ENCODE data around the gene TBC1D19. TPM values are rescaled to one million over a fixed set of nuclear protein-coding genes. Genes with fewer than 3 reads are reported as not detected.

TBC1D19 gene
- total and polyA plus RNA-seq, 9 of the 15 experiments (the other 6 are each of a cell fraction or from before 2014, with no cell fraction given), result 0.73 to 5.6 (median 3.7) TPM

DNA sequence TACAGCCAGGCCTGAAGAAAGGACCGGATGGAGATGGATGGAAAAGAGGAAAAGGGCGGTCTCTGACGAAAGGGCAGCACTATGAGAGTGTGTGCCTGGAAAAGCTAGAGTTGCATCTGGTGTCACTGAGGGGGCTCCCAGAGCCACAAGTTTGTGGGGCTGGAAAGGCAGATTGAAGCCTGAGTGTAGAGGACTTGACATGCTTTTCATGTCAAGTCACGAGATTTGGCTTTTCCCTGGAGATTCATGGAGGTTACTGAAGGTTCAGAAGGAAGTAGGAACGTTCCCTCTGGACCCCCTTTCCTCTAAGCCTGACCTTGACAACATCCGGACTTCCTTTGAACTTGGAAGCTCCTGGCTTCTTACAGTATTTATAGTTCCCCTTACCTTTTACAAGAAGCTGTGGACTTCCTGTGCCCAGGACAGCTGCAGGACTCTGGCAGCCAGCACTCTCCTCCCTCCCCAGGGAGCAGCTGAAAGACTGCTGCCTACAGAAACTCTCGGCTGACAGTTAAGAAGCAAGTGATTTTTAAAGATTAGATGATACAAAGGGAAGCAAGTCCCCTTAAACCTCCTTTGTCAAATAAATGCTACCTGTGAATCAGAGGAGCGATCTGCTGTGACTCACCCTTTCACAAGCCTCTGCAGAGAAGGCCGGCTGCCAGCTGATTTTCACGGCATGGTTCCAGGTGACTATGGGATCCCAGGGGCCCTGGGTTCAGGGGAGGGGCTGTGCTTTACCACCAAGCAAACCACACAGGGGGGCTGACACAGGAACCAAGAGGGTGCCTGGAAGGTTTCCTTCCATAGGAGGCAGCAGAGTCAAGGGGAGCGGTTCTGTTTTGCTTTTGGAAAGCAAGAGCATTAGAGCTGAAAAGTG is 203.8 kb downstream of the TBC1D19 start:
- intact Hi-C loops (cut with micrococcal nuclease), result loop anchor here (2.0 to 5.0 kb wide), 2 partner anchors 73 to 225 kb away; partner anchors contain the start of gene STIM2
- peak; percentile 74 for ATAC-seq
- TF ChIP-seq, protein P1, sequence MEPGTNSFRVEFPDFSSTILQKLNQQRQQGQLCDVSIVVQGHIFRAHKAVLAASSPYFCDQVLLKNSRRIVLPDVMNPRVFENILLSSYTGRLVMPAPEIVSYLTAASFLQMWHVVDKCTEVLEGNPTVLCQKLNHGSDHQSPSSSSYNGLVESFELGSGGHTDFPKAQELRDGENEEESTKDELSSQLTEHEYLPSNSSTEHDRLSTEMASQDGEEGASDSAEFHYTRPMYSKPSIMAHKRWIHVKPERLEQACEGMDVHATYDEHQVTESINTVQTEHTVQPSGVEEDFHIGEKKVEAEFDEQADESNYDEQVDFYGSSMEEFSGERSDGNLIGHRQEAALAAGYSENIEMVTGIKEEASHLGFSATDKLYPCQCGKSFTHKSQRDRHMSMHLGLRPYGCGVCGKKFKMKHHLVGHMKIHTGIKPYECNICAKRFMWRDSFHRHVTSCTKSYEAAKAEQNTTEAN (CRISPR knock-in tag; IDR thresholded peaks at IDR 0.05), result no peak
- TF ChIP-seq CBFA2T3 (IDR thresholded peaks at IDR 0.05) (peak; percentile 55), NFIC (IDR thresholded peaks at IDR 0.05) (peak; percentile 53), MYNN (IDR thresholded peaks at IDR 0.05) (0 out of 2 replicates have a peak, but pooled peaks have one; percentile 16), MYNN (CRISPR knock-in tag; IDR thresholded peaks at IDR 0.05) (no peak), GATA2 (CRISPR knock-in tag; IDR thresholded peaks at IDR 0.05) (peak; percentile 66; the same call in 1 of the 2 replicates), ZKSCAN3 (CRISPR knock-in tag; IDR thresholded peaks at IDR 0.05) (no peak), BMI1 (IDR thresholded peaks at IDR 0.05; ENCODE audit: low read length) (no peak), NR2C2 (CRISPR knock-in tag; IDR thresholded peaks at IDR 0.05) (no peak), NR2C2 (tag; IDR thresholded peaks at IDR 0.05) (0 out of 2 replicates have a peak, but pooled peaks have one; percentile 58), FOXK2 (conservative IDR thresholded peaks at IDR 0.05 in 1 of 2, IDR thresholded peaks at IDR 0.05 in 1 of 2; ENCODE audit: low read depth in 2 of 2) (no peak), JUN (IDR thresholded peaks at IDR 0.05; ENCODE audit: borderline replicate concordance, low read depth, low read length) (0 out of 2 replicates have a peak, but pooled peaks have one; percentile 47), JUN (CRISPR knock-in tag; IDR thresholded peaks at IDR 0.05; ENCODE audit: borderline replicate concordance) (no peak), NR2C1 (IDR thresholded peaks at IDR 0.05) (no peak), NR2C1 (tag; IDR thresholded peaks at IDR 0.05) (no peak), HNRNPL (IDR thresholded peaks at IDR 0.05; ENCODE audit: low read depth, low read length) (no peak), TAF9B (IDR thresholded peaks at IDR 0.05; ENCODE audit: partially characterized antibody) (peak; percentile 35)
- TF ChIP-seq, protein P2, sequence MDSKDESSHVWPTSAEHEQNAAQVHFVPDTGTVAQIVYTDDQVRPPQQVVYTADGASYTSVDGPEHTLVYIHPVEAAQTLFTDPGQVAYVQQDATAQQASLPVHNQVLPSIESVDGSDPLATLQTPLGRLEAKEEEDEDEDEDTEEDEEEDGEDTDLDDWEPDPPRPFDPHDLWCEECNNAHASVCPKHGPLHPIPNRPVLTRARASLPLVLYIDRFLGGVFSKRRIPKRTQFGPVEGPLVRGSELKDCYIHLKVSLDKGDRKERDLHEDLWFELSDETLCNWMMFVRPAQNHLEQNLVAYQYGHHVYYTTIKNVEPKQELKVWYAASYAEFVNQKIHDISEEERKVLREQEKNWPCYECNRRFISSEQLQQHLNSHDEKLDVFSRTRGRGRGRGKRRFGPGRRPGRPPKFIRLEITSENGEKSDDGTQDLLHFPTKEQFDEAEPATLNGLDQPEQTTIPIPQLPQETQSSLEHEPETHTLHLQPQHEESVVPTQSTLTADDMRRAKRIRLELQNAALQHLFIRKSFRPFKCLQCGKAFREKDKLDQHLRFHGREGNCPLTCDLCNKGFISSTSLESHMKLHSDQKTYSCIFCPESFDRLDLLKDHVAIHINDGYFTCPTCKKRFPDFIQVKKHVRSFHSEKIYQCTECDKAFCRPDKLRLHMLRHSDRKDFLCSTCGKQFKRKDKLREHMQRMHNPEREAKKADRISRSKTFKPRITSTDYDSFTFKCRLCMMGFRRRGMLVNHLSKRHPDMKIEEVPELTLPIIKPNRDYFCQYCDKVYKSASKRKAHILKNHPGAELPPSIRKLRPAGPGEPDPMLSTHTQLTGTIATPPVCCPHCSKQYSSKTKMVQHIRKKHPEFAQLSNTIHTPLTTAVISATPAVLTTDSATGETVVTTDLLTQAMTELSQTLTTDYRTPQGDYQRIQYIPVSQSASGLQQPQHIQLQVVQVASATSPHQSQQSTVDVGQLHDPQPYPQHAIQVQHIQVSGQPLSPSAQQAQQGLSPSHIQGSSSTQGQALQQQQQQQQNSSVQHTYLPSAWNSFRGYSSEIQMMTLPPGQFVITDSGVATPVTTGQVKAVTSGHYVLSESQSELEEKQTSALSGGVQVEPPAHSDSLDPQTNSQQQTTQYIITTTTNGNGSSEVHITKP (IDR thresholded peaks at IDR 0.05; ENCODE audit: partially characterized antibody), result peak; percentile 55

More for the DNA sequence above, 203.8 kb downstream of the TBC1D19 start:
- Histone ChIP-seq H3K9me1 (ENCODE audit: control insufficient read depth, insufficient read depth, low read length) (no peaks in the 10 kb centered on the region), H3K27ac (ENCODE audit: extremely low read depth, low read depth, low read length) (peak overlapping the region; percentile 21; the same call in 1 of the 3 replicates), H3K4me2 (ENCODE audit: insufficient read depth, low read length) (no peak overlapping the region), H3K9ac (ENCODE audit: insufficient read depth in 1 of 2, low read depth in 2 of 2, low read length in 2 of 2) (peak overlapping the region in 1 of 2 experiments; percentile 49; a peak in 1 of 4 replicates), H4K20me1 (replicated peaks; ENCODE audit: control insufficient read depth, insufficient read depth, low read length) (no peaks in the 10 kb centered on the region), H3K9me3 (replicated peaks; ENCODE audit: control insufficient read depth, insufficient read depth, low read depth, low read length) (no peaks in the 10 kb centered on the region), H3K4me3 (no peak overlapping the region), H3K27me3 (ENCODE audit: control insufficient read depth in 2 of 2, insufficient read depth in 2 of 2, low read length in 2 of 2) (no peaks in the 10 kb centered on the region), H3K4me1 (replicated peaks in 1 of 2; ENCODE audit: control insufficient read depth in 2 of 2, insufficient read depth in 2 of 2, low read length in 2 of 2) (peaks cover 11 to 40% of the 10 kb centered on the region in 2 experiments; a peak in 4 of 5 replicates), H3K79me2 (ENCODE audit: control insufficient read depth, insufficient read depth, low read length) (no peaks in the 10 kb centered on the region), H2AFZ (ENCODE audit: low read depth, low read length) (0 out of 2 replicates have a peak overlapping the region, but pooled peaks have one; percentile 27), H3K36me3 (ENCODE audit: control insufficient read depth, insufficient read depth, low read length) (no peaks in the 10 kb centered on the region)
- ChIA-PET CTCF (ENCODE audit: low intra/inter-chr PET ratio) (interaction anchor here (1.6 kb wide), 1 partner anchor 222 kb away, joined by 5 read pairs; no protein-coding TSS in a partner anchor), POLR2A (no interaction called here)
- BruUV-seq (replicated peaks), result no TSS peak
- WGBS (ENCODE audit: insufficient coverage, low coverage, missing lambda C conversion rate), result 29% methylated on average over 11 of the region's 11 CpGs
- DNase-seq (ENCODE audit: extremely low read depth in 1 of 4, low spot score in 3 of 4), result peak; percentile 26 to 65 (median 42)
- peak; percentile 51 for FAIRE-seq
- in situ Hi-C loops (cut with MboI), result no loop called here
